Psoas muscle (tissue), 8 donors: ENCODE data around the gene NPHS1. TPM values are rescaled to one million over a fixed set of nuclear protein-coding genes. Genes with fewer than 3 reads are reported as not detected.
A peak's percentile ranks its signal among the peaks of the same experiment; 100 is the strongest.
"Not testable (repeated sequence)": the region's sequence is repeated elsewhere in the genome, so short reads cannot be mapped to it uniquely, and the experiment has no call there.

Experiments
- ATAC-seq, 4 donors: fragments of 200-7000 bp; cut with Tn5 transposase; one replicate each; pipeline ENCODE4 v1.9.1; 2020; ENCODE audit warnings: moderate library complexity in 3 of 4, mild to moderate bottlenecking in 2 of 4
- DNase-seq, 2 donors: peaks; one replicate each; pipeline ENCODE4 v3.0.0-alpha.2; 2020
- H3K27ac ChIP-seq: fragments of 200-600 bp; one replicate; pipeline ENCODE4 v1.8.0; 2022
- H3K27me3 ChIP-seq, 3 donors: fragments of 200-600 bp in 1 of 3; one replicate each; pipeline versions ENCODE4 v1.6.1 to v1.8.0; 2013 to 2022; ENCODE audit warnings: low read length in 2 of 3, mild to moderate bottlenecking in 2 of 3, moderate library complexity in 1 of 3; ENCODE audit not compliant: insufficient read depth in 3 of 3
- H3K36me3 ChIP-seq, 2 donors: fragments of 200-600 bp in 1 of 2; one replicate each; pipeline versions ENCODE4 v1.6.1 to v1.8.0; 2013 to 2022; ENCODE audit warnings: low read depth in 1 of 2, mild to moderate bottlenecking in 1 of 2, moderate library complexity in 1 of 2; ENCODE audit not compliant: insufficient read depth in 1 of 2
- H3K4me1 ChIP-seq: fragments of 200-600 bp; one replicate; pipeline ENCODE4 v1.8.0; 2022
- H3K4me3 ChIP-seq: fragments of 200-600 bp; one replicate; pipeline ENCODE4 v1.8.0; 2022; ENCODE audit warnings: mild to moderate bottlenecking
- H3K9me3 ChIP-seq: fragments of 200-600 bp; one replicate; pipeline ENCODE4 v1.8.0; 2022
- WGBS, 3 donors: extraction: QIAGEN DNeasy Blood & Tissue Kit; methylation state at CpG; one replicate each; pipeline versions ENCODE4 v1.1.6 to v1.1.7; 2013; 5-methylcytosine and 5-hydroxymethylcytosine counted together
- intact Hi-C, 2 donors: fragments of 100-400 bp; cut with DNase I; formaldehyde crosslinking; loops; one replicate each; pipeline versions ENCODE4 v1.11.0 to v1.14.2; 2022
- polyA plus RNA-seq, 3 donors: library from polyadenylated mRNA; stranded (reverse); fragments of 200-250 nt; gene quantifications; one replicate each; pipeline ENCODE4 v1.2.3, GENCODE V29; 2013
- total RNA-seq, 4 donors: library from RNA; stranded (reverse); fragmentation: NEBNext Ultra II Directional in 2 of 4; extraction: Animal tissue kit (Norgen Biotek cat#: 25700) in 2 of 4; gene quantifications; one replicate each; pipeline versions ENCODE4 v1.2.1 to v1.2.4, GENCODE V29; 2021 to 2023
- TF ChIP-seq, protein P1 (sequence below): fragments of 200-600 bp; IDR thresholded peaks from one replicate; pipeline ENCODE4 v1.8.0; 2022; ENCODE audit warnings: antibody characterized with exemption
- donor health status: healthy with polysubstance abuse.
- donor health status: DM: no; HTN: no; CAD: no; lungs with moderate emphysema.
- donor health status: Bipolar disorder and iron deficiency.
- donor health status: healthy.
- donor health status: DM: yes; HTN: yes; CAD: no.
- donor health status: DM: no; HTN: no; CAD: no.
- donor health status: DM: no; HTN: no; CAD: no.
- donor health status: DM: yes; HTN: yes; CAD: no.

Gene NPHS1
- total and polyA plus RNA-seq, 7 donors: not detected

DNA sequence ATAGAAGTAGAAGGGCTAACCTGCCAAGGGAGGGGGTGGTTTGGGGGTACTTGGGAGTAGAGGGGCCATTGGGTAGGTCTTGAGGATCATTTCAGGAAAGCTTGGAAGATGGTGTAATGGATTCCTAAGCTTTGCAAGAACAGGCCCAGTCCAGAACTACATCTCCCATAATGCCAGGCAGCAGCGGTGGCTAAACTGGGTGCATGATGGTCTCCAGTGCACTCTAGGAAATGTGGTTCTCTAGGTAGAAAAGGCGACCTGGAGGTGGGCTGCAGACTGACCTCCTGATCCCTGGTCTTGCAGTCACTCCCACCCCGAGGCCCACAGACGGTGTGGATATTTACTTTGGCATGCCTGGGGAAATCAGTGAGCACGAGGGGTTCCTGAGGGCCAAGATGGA, 19.9 kb upstream of the NPHS1 start:
- no peak for DNase-seq
- H3K9me3 ChIP-seq: no peaks in the 10 kb centered on the region
- no peaks in the 10 kb centered on the region for H3K36me3 ChIP-seq
- H3K27me3 ChIP-seq: peaks cover 0 to 52% (median 14%) of the 10 kb centered on the region in 3 donors
- H3K4me3 ChIP-seq: no peak overlapping the region
- peaks cover 6% of the 10 kb centered on the region for H3K4me1 ChIP-seq
- WGBS, 3 donors: 74 to 84% (median 79%) methylated on average over 5 of the region's 5 CpGs
- TF ChIP-seq, protein P1, sequence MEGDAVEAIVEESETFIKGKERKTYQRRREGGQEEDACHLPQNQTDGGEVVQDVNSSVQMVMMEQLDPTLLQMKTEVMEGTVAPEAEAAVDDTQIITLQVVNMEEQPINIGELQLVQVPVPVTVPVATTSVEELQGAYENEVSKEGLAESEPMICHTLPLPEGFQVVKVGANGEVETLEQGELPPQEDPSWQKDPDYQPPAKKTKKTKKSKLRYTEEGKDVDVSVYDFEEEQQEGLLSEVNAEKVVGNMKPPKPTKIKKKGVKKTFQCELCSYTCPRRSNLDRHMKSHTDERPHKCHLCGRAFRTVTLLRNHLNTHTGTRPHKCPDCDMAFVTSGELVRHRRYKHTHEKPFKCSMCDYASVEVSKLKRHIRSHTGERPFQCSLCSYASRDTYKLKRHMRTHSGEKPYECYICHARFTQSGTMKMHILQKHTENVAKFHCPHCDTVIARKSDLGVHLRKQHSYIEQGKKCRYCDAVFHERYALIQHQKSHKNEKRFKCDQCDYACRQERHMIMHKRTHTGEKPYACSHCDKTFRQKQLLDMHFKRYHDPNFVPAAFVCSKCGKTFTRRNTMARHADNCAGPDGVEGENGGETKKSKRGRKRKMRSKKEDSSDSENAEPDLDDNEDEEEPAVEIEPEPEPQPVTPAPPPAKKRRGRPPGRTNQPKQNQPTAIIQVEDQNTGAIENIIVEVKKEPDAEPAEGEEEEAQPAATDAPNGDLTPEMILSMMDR: no peak
- intact Hi-C loops: no loop called here
- no peak overlapping the region for H3K27ac ChIP-seq
- ATAC-seq: no peak

DNA sequence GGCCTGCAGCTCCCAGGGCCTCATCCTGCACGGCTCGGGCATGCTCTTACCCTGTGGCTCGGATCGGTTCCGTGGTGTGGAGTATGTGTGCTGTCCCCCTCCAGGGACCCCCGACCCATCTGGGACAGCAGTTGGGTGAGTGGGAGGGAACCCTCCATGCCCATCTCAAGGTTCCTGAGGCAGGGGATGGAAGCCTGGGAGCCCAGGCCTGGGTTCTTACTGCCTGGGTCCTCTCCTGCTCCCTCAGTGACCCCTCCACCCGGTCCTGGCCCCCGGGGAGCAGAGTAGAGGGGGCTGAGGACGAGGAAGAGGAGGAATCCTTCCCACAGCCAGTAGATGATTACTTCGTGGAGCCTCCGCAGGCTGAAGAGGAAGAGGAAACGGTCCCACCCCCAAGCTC, 19.3 kb upstream of the NPHS1 start:
- DNase-seq (no peak), ATAC-seq (no peak)
- intact Hi-C loops: no loop called here
- WGBS, 3 donors: 77 to 83% (median 80%) methylated on average over 12 of the region's 12 CpGs
- Histone ChIP-seq H3K4me3 (no peak overlapping the region), H3K4me1 (peaks cover 6% of the 10 kb centered on the region), H3K36me3 (no peaks in the 10 kb centered on the region), H3K27me3 (peaks cover 0 to 58% (median 14%) of the 10 kb centered on the region in 3 donors), H3K9me3 (no peaks in the 10 kb centered on the region), H3K27ac (no peak overlapping the region)
- TF ChIP-seq, protein P1: no peak

DNA sequence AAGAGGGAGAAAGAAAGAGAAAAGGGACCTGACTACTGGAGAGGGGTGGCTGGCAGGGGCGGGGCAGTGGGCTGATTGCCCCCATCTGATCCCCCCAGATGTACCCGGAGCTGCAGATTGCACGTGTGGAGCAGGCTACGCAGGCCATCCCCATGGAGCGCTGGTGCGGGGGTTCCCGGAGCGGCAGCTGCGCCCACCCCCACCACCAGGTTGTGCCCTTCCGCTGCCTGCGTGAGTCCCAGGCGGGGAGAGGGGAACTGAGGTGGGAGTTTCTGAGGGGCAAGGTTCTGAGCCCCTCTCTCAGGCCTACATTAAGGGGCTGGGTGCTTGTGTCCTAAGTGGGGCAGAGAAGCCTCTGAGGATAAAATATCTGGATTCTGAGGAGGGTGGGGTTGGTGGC, 18.5 kb upstream of the NPHS1 start:
- H3K27me3 ChIP-seq: peaks cover 0 to 66% (median 18%) of the 10 kb centered on the region in 3 donors
- 69 to 75% (median 71%) methylated on average over 11 to 12 of the region's 12 CpGs for WGBS, 3 donors
- no peak overlapping the region for H3K4me3 ChIP-seq
- ATAC-seq (no peak), DNase-seq (no peak)
- intact Hi-C loops: no loop called here
- no peaks in the 10 kb centered on the region for H3K36me3 ChIP-seq
- H3K9me3 ChIP-seq: no peaks in the 10 kb centered on the region
- no peak overlapping the region for H3K27ac ChIP-seq
- TF ChIP-seq, protein P1: no peak
- peaks cover 6% of the 10 kb centered on the region for H3K4me1 ChIP-seq

DNA sequence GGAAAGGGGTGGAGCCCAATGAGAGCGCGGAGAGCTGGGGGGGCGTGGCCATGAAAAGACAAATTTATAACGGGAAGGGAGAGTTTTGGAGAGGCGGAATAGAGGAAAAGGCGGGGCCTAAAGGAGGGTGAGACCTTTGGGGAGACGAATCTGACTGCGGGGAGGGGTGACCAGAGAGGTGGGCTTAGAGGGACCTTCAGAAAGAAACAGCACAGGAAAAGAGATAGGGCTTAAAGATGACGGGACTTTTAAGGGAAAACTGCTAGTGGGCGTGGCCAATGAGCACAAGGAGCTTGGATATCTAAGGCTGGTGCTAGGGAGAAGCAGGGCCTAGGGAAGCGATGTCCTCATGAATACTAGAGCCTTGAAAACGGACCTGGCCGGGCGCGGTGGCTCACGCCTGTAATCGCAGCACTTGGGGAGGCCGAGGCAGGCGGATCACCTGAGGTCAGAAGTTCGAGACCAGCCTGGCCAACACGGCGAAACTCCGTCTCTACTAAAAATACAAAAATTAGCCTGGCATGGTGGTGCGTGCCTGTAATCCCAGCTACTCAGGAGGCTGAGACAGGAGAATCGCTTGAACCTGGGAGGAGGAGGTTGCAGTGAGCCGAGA, 17.9 kb upstream of the NPHS1 start:
- intact Hi-C loops, DNase-seq, H3K9me3 ChIP-seq, H3K36me3 ChIP-seq, H3K27ac ChIP-seq, ATAC-seq, H3K4me1 ChIP-seq: not testable (repeated sequence)
- peaks cover 0 to 68% (median 18%) of the 10 kb centered on the region in 3 donors for H3K27me3 ChIP-seq
- peak overlapping the region; percentile 60 for H3K4me3 ChIP-seq
- WGBS, 3 donors: 37 to 44% (median 39%) methylated on average over 26 of the region's 26 CpGs

DNA sequence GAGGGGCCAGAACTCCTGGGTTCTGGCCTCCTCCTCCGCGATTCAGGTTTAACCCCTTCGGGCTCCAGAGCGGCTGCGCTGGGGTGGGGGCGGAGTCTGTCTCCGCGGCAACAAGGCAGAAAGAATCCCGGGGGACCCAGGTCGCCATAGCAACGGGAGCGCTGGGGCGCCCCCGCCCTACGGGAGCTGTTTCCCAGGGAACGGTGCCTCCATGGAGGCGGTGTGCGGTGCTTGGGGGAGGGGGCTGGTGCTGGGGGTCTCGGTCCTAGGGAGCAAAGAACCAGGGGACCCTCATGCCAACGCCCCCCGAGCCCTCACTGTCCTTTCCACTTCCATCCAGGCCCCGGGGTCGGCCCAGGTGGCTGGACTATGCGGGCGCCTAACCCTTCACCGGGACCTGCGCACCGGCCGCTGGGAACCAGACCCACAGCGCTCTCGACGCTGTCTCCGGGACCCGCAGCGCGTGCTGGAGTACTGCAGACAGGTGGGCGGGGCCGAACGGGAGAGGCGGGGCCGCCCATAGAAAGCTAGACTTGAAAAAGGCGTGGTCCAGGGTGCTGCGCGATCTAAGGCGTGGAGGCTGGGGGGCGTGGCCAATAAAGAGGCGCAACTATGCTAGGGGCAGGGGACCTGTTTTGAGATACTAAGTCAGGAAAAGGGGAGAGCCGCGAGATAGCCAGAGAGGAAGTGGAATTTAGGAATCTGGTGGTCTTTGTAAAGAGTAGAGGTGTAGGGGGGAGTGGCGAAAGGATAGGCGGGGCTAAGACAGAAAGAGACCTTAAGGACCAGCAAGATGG, 17.2 kb upstream of the NPHS1 start:
- DNase-seq: peak; percentile 59 to 69

More for the DNA sequence above, 17.2 kb upstream of the NPHS1 start:
- H3K27me3 ChIP-seq: peaks cover 0 to 72% (median 22%) of the 10 kb centered on the region in 3 donors
- WGBS, 3 donors: 1% methylated on average over 41 to 51 of the region's 51 CpGs
- no peaks in the 10 kb centered on the region for H3K9me3 ChIP-seq
- ATAC-seq: peak; percentile 46 to 61 (median 56)
- peaks cover 6% of the 10 kb centered on the region for H3K4me1 ChIP-seq
- peak overlapping the region; percentile 60 for H3K4me3 ChIP-seq
- H3K36me3 ChIP-seq: no peaks in the 10 kb centered on the region
- TF ChIP-seq, protein P1: no peak
- intact Hi-C loops: no loop called here
- no peak overlapping the region for H3K27ac ChIP-seq
